Measurements from ENCODE around the gene OR2F2.

Gene OR2F2, protein sequence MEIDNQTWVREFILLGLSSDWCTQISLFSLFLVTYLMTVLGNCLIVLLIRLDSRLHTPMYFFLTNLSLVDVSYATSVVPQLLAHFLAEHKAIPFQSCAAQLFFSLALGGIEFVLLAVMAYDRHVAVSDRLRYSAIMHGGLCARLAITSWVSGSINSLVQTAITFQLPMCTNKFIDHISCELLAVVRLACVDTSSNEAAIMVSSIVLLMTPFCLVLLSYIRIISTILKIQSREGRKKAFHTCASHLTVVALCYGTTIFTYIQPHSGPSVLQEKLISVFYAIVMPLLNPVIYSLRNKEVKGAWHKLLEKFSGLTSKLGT

DNA sequence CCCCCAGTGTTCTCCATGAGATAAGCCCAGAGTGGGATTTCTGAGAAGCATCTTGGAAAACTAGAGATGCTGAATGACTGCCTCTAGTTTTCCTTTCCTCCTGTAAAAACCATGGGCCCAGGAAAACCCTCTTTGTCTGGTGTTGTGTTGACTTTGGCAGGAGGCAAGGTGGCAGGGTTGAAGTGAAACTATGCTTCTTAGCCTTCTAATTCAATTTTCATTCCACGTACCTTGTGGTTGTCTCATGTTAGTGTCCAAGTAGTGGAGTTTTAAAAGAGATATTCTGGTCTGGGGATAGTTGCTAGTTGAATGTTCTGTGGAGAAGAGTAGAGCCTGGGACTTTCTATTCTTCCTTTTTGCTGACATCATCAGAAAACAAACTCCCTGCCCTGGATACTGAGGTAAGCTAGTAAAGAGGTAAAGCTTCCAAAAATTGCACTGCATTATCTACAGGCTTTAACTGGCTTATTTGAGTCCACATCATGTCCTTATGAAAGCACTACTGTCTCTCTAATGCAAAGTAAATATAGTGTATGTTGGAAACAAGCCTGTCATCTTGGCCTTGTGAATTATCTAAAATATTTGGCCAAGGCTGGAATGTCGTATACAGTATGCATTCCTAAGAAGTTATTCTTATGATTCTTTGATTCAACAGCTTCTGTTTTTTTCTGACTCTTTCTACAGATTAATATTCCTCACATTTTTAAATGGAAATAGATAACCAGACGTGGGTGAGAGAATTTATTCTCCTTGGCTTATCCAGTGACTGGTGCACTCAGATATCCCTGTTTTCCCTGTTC is at the start of gene OR2F2:
Gene OR2F2 (plus strand): TSS at position 708 of the 800 bp plus-strand sequence. CDS start 0 bp downstream, at position 708.
- DNase-seq = no peak

DNA sequence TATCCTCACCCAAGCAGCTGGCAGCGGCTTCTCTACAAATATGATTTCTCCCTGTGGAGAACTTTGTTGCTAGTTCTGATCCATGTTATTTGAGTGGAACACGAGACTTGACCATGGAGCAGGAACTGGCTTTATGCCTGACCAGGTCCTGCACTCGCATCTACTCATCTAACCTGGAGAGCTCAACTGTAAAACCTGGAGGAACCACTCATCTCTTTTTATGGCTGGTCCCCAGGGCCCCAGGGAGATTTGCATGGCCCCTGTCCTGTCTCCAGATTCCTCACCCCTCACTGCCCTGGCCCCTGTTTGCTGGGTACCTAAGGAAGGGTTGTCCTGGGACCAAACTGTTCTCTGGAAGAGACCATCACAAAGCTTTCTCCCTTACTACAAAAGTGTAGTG is 49.1 kb upstream of the OR2F2 start:
- no peak for DNase-seq

DNA sequence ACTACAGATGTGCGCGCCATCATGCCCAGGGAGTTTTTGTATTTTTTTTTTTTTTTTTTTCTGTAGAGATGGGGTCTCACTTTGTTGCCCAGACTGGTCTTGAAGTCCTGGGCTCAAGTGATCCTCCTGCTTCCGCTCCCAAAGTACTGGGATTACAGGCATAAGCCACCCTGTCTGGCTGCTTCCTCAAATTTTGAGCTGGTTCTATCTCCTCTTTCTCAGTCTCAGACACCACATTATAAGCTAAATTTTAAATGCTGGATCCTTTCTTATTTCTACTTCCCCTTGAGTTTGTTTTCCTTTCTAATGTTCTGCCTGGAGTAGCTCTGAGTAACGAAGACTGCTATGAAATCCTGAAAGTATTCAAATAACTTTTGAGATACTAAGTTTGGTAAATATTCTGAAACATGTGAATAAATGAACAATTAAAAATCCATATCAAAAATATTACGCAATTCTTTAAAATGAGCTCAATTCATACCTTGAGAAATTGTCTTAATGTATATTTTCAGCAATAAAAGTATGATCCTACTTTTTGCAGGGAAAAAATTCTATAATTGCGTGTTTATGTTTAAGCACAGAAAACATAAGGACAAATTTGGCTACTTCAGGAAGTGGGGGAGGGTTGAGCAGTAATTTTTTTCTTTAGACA is 48.1 kb upstream of the OR2F2 start:
- no peak for DNase-seq

DNA sequence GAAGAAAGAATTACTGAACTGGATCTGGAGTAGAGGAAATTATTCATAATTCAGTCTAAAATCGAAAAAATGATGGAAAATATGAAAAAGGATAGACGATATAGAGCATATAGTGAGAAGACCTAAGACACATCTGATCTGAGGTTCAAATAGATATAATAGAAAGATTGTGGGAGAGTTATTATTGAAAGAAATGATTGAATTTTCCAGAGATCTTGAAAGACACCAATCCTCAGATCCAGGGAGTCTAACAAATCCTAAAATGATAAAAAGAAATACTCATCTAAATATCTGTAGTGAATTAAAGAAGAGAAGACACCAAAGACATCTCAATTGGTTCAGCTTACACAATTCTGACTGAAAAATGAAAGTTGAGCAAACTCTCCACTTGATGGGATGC is 46.0 kb upstream of the OR2F2 start:
- no peak for DNase-seq

DNA sequence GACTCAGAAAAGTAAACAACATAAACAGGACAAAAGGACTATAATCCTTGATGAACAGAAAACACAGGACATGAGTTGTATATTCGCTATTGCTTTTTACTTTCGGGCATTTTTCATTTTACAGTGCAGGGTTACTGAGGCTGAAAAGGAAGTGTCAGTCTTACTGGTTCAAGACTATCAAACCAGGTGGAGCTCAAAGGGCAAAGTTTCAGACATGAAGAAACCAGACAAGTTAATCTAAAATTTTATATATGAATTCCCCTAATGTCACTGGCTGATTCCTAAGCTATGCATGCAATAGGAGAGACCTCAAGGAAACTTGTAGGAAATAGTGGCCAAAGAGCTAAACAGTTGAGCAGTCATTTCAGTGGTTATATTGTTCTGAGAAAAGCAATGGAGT is 44.5 kb upstream of the OR2F2 start:
- no peak for DNase-seq

DNA sequence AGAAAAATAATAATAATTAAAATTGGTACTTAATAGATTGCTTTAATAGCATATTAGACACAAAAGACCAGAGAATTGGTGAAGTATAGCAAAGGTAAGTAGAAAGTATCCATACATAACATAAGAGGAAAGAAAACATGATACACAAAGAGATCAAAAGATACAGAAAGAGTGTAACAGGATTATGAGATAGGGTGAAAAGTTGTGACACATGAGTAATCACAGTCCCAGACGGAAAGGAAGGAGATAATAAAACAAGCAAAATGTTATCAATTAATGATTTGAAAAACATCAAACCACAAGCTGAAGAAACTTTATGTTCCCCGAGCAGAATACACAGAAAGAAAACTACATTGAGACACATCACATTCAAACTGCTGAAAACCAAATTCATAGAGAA is 43.6 kb upstream of the OR2F2 start:
- no peak for DNase-seq

DNA sequence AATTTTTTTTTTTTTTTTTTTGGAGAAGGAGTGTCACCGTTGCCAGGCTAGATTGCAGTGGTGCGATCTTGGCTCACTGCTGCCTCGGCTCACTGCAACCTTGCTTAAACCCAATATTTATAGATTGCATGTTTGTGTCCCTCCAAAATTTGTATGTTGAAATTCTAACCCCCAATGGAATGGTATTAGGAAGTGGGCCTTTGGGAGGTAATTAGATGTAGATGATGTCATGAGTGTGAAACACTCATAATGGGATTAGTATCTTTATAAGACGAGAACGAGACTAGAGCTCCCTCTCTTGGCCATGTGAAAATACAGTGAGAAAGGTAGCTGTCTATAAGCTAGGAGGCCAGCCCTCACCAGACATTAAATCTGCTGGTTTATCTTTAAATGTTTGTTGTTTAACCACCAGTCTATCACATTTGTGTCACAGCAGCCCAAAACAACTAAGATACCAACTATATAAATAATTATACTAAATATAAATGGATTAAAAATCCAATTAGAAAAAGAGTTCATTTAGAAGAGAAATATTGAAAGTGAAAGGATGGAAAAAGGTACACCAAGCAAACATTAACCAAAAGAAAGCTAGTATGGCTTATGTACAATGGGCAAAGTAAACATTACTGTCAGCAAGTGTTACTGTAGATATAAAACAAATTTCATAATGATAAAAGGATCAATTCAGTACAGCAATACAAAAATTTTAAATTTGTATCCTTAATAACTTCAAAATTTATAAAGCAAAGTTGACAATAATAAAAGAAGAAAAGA is 42.3 kb upstream of the OR2F2 start:
- DNase-seq = peak; percentile 16

DNA sequence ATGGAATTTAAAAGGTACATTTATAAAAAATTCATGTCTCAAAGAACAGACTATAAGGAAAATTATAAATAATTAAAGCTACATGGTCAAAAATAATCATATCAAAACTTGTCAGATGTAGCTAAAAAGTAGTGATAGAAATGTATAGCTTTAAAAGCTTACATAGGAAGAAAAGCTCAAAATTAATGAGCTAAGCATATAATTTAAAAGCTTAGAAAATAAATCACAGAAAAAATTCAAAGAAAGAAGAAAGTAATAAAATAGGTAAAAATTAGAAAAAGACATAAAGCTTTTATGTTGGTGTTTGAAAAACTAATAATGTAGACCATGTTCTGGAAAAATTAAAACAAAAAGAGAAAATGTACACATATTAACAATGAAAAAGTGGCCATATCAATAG is 38.4 kb upstream of the OR2F2 start:
- no peak for DNase-seq

DNA sequence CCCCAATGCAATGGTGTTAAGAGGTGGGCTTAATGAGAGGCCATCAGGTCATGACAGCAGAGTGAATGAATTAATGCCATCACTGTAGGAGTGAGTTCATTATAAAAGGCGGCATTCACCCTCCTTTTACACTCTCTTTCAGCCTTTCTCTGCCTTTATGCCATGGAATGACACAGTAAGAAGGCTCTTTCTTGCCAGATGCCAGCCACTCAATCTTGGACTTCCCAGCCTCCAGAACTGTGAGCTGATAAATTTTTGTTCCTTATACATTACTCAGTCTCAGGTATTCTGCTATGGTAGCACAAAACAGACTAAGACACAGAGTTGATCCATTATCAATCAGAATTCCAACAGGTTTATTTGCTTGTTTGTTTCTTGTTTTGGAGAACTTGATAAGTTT is 36.2 kb upstream of the OR2F2 start:
- DNase-seq = no peak

DNA sequence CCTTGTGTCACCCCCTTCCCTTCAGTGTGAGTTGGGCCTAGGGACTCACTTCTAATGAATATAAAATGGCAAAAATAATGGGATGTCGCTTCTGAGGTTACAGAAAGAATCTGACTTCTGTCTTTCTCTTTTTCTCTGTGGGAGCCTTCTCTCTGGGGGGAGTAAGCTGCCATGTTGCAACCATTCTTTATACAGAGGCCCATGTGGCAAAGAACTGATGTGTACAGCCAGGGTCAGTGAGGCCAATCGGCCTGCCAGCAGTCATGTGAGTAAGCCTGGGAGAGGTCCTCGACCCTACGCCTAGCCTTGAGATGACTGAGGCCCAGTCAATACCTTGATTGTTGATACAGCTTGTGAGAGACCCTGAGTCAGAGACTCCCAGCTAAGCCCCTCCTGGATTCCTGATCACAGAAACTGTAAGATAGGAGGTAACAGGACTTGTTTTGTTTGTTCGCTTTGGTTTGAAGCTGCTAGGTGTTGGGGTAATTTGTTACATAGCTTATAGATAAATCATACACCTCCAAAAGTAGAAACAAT is 34.7 kb upstream of the OR2F2 start:
- DNase-seq = no peak

DNA sequence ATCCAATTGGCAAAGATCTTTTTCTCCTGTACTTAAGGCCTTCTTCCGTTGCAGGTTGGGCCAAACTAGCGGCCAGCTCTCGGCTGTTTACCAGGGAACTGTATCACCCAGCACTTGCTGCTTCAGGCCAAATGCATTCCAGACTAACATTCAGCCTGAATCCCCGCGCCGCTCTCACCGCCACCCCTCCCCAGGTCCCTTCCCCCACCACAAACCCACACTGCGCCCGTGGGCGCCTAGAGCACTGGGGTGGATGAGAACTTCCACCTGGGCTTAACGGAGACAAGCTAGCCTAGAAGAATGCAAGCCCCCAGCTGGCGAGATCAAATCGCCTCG is 33.7 kb upstream of the OR2F2 start:
- no peak for DNase-seq

DNA sequence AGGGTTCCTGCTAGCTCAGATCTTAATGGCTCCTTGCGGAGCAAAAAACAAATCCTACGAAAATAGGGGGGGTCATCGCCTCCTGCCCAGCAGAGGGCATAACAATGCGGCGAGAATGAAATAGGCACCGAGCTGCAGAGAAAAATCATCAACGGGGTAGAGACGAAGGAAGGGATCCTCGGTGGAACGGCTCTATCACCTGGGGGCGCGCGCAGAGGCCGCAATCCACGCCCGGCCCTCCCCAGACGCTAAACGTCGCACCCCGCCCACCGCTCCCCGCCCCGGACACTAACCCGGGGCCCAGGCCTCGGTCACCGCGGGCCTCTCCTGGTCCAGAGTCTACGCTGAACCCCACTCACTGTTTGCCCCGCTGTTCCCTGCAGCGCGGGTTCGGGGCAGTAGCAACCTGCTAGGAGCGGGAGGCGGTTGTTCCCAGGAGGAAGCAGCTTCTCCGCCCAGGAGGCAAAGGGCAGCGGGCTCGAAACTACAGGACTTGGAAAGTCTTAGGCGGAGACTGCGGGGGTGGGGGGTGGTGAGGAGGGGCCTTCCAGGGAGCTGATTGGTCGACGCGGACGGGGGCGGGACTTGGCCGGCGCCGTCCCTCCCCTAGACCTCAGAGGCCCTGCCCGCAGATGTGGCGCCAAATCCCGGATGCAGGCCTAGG is 33.2 kb upstream of the OR2F2 start, which contains the start of gene TCAF1:
Gene TCAF1 (minus strand): TSS at position 509 of the 664 bp plus-strand sequence. CDS start 25,568 bp downstream, outside the sequence.
- DNase-seq = peak; percentile 96

DNA sequence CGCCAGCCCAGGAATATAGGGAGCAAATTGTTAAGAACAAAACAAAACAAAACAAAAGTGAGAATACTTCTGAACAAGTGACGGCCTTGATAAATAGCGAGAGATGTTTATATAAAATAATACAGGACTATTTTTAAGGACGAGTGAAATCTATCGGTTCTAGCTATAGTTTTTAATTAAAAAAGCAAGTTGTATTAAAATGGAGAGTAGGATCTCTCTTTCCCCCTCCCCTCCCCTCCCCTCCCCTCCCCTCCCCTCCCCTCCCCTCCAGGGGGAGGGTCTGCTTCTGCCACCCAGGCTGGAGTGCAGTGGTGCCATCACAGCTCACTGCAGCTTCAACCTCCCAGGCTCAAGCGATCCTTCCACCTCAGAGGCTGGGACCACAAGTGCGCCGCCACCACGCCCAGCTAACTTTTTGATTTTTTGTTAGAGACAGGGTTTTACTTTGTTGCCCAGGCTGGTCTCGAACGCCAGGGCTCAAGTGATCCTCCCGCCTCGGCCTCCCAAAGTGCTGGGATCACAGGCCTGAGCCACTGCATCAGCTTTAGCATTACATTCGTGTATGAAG is 32.6 kb upstream of the OR2F2 start:
- DNase-seq = no peak

DNA sequence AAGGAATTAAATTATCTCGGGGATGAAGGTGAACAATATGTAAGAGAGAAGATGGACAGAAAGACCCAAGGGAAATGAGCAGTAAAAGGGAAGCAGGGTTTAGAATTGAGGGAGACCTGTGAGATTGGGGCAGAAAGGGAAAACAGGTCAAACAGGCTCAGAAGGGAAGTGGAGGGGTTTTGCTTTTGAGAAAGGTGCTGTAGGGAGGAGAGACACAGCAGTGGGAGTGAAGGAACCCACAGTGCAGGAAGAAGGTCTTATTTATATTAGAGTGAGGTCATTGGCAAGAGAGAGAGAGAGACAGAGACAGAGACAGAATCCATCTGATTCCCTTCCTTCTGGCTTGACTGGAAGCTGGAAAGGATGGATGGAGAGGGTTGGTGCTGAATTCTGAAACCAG is 29.5 kb upstream of the OR2F2 start:
- DNase-seq = no peak

DNA sequence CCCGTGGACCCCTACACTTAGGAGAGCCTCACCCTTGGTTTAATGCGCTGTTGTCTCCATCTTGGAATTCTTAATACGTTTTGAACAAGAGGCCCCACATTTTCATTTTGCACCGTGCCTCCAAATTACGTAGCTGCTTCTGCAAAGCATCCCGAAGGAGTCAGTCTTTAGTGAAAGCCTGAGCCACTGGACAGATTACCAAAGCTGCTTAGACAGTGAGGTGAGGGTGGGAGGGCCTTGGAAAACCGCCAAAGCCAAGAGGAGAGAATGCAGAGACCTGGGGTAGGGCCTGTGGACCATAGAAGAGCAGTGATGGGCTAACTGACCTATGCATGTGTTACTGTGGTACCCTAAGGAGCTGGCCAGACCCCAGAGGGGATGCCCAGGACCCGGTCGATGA is 28.9 kb upstream of the OR2F2 start:
- DNase-seq = no peak

DNA sequence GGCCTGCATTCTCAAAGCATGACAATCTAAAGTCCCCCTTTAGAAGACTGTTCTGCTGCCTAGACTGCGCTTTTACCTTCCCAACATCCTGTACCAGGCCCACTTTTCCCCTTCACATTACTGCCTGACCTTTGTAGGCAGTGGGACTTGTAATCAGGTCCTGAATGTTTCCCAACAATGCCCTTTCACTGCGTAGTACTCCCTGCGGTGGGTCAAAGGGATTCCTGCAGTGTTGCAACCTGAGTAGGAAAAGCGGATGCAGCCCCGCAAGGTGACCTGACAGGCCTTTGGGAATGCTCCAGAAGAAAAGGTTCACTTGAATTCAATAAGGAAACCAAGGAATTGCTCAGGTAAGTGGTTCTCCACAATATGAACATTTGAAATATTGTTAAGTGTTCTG is 28.1 kb upstream of the OR2F2 start:
- no peak for DNase-seq

DNA sequence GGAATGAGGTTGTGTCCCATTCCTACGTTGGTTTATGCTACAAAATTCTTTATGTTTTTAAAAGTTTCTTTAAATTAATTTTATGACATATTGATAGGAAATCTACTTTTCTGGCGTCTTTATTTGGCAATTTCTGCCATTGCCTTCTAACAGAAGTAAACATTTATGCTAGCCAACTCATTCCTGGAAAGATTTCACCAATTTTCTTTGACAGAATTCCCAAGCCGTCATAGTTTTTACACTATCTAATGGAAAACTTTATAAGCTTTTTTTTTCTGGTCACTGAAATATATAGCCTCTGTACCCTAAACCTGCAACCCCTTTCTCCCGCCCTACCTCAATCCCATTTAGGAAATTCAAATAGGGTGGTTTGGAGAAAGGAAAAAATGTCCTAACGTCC is 26.9 kb upstream of the OR2F2 start:
- no peak for DNase-seq

DNA sequence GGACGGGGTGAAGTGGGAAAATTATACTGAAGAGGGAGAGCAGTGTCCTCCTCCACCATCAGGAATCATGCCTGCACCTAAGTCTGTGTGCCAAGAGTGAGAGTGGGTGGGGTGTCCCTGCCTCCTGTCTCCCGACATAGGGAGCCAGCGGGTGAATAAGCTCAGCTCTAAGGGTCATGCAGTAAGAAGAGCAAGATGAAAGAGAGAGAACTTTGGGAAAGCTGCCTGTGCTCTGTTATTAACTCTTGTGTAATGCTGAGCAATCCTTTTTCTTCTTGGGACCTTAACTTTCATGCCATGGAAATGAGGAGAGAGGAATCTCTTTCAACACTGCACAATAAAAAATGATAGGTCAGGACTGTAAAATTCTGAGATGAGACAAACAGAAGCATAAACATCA is 25.2 kb upstream of the OR2F2 start:
- no peak for DNase-seq

DNA sequence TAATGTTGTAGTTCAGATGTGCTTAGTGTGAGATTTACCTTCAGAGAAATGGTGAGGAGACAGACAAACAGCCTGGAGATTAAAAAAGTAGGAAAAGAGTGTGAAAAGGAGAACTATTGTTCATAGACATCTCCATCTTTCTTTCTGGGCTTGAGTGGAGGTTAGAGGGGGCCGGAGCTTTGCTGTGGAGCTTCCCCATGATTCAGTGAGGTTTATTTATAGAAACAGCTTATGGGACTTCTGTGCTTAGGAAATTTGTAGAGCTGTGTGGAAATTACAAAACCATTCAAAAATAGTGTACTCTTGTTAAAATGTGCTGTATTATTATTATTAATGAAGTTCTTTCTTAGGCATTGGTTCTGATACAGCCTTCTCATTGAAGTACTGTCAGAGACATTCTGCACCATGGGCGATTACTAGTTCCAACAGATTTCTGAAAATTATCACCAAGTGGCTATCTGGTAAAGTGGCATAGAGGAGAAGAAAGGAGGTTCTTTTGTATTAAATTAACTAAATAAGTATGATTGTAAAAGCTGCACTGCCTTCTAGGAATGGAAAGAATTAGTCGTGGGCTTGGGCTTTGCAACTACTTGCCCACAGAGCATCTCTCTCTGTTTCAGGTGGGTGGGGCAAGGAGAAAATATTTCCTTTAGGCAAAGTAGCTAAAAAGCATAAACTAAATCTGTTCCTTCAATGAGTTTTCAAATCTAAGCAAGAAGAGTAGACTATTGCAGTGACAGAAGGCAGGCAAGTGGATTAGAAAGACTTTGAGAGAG is 24.4 kb upstream of the OR2F2 start:
- no peak for DNase-seq

DNA sequence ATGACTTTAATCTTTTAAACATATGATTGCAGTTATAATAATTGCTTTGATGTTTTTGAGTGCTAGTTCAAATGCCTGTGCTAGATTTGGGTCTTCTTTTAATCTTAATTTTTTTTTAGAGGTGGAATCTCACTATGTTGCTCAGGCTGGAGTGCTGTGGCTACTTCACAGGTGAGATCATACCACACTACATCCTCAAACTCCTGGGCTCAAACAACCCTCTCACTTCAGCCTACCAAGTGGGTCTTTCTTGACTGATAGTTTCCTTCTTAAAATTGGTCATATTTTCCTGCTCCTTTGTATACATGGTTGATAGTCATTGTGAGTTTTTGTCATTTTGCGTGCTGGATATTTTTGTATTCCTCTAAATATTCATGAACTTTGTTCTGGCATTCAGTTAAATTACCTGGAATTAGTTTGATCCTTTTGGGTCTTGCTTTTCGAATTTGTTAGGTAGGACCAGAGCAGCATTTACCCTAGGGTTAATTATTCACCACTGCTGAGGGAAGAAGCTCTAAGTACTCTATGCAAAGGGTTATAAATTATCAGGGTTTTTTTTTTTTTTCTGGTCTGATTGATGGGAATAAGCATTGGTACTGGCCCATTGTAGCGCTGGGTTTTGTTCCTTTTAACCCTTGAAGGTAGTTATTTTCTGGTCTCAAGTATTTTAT is 21.0 kb upstream of the OR2F2 start:
- DNase-seq = no peak

Data from NCI-H146 (cell line).